Liver (tissue), 3 donors: Measurements from ENCODE around the gene FADD.

Source experiments
- CTCF ChIP-seq: fragments of 150-350 bp; IDR thresholded peaks from 2 replicates; pipeline ENCODE4 v1.5.1; 2017; ENCODE audit warnings: improper control_type of control experiment, low read depth, low read length; ENCODE audit not compliant: missing input control
- GABPA ChIP-seq, 2 donors: IDR thresholded peaks in 1 of 2; conservative IDR thresholded peaks in 1 of 2; 2 replicates each; pipeline ENCODE4 v1.6.1; 2016; ENCODE audit warnings: antibody characterized with exemption in 2 of 2, mild to moderate bottlenecking in 1 of 2, moderate library complexity in 1 of 2
- JUND ChIP-seq, 2 donors: IDR thresholded peaks; 2 replicates each; pipeline ENCODE4 v1.6.1; 2016; ENCODE audit warnings: antibody characterized with exemption in 2 of 2
- TAF1 ChIP-seq: conservative IDR thresholded peaks from 2 replicates; pipeline ENCODE4 v1.6.1; 2016; ENCODE audit warnings: antibody characterized with exemption, mild to moderate bottlenecking
- YY1 ChIP-seq: IDR thresholded peaks from 2 replicates; pipeline ENCODE4 v1.6.1; 2016; ENCODE audit warnings: antibody characterized with exemption, mild to moderate bottlenecking
- ZBTB33 ChIP-seq: IDR thresholded peaks from 2 replicates; pipeline ENCODE4 v1.6.1; 2016; ENCODE audit warnings: antibody characterized with exemption
- donor health status: healthy.
- donor health status: healthy.

DNA sequence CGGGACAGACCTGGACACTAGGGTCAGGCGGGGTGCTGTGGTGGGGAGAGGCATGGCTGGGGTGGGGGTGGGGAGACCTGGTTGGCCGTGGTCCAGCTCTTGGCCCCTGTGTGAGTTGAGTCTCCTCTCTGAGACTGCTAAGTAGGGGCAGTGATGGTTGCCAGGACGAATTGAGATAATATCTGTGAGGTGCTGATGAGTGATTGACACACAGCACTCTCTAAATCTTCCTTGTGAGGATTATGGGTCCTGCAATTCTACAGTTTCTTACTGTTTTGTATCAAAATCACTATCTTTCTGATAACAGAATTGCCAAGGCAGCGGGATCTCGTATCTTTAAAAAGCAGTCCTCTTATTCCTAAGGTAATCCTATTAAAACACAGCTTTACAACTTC, 3.9 kb downstream of the FADD start:
- no peak for TF ChIP-seq GABPA (IDR thresholded peaks at IDR 0.05 in 1 of 2, conservative IDR thresholded peaks at IDR 0.05 in 1 of 2)
- TF ChIP-seq JUND (IDR thresholded peaks at IDR 0.05), result no peak
- no peak for TF ChIP-seq CTCF
- TF ChIP-seq YY1, result no peak
- no peak for TF ChIP-seq TAF1
- no peak for TF ChIP-seq ZBTB33
